Endothelial cell (in vitro differentiated cells): Measurements from ENCODE around the gene MT1G. TPM values are rescaled to one million over a fixed set of nuclear protein-coding genes. Genes with fewer than 3 reads are reported as not detected.

Experiments
- DNase-seq: peaks from one replicate; pipeline ENCODE4 v3.0.0; 2021; ENCODE audit warnings: low spot score
- H3K27ac Mint-ChIP-seq: one replicate; pipeline ENCODE4 v1.8.0; 2021; ENCODE audit warnings: mixed read lengths, inconsistent platforms; ENCODE audit not compliant: unreplicated experiment
- H3K27me3 Mint-ChIP-seq: one replicate; pipeline ENCODE4 v1.8.0; 2021; ENCODE audit warnings: mild to moderate bottlenecking, moderate library complexity, mixed read lengths, inconsistent platforms; ENCODE audit not compliant: unreplicated experiment
- H3K36me3 Mint-ChIP-seq: one replicate; pipeline ENCODE4 v1.8.0; 2021; ENCODE audit warnings: mild to moderate bottlenecking, low read depth, mixed read lengths, inconsistent platforms; ENCODE audit not compliant: unreplicated experiment
- H3K4me1 Mint-ChIP-seq: one replicate; pipeline ENCODE4 v1.8.0; 2021; ENCODE audit warnings: mild to moderate bottlenecking, mixed read lengths, inconsistent platforms; ENCODE audit not compliant: unreplicated experiment
- H3K4me3 Mint-ChIP-seq: one replicate; pipeline ENCODE4 v1.8.0; 2021; ENCODE audit warnings: mild to moderate bottlenecking, mixed read lengths, inconsistent platforms; ENCODE audit not compliant: unreplicated experiment
- H3K9me3 Mint-ChIP-seq: one replicate; pipeline ENCODE4 v1.8.0; 2021; ENCODE audit warnings: mixed read lengths, inconsistent platforms; ENCODE audit not compliant: unreplicated experiment
- total RNA-seq: library from RNA; stranded (reverse); fragmentation: NEBNext Ultra II Directional; extraction: Animal tissue kit (Norgen Biotek cat#: 25700); gene quantifications from one replicate; pipeline ENCODE4 v1.2.1, GENCODE V29; 2021; ENCODE audit not compliant: unreplicated experiment
- TF ChIP-seq, protein P1 (sequence below): fragments of 200-600 bp; sonication (generic); IDR thresholded peaks from one replicate; pipeline ENCODE4 v1.5.0; 2021; ENCODE audit warnings: antibody characterized with exemption; ENCODE audit not compliant: unreplicated experiment

Gene MT1G
- total RNA-seq, 1 donor from 2014 or later = not detected

GRCh38 chr16:56702836-56703235 is 35.0 kb upstream of the MT1G start:
- Mint-ChIP-seq H3K27me3 (peaks cover 5% of the 10 kb centered on the region), H3K4me3 (no peak overlapping the region), H3K9me3 (no peaks in the 10 kb centered on the region), H3K27ac (no peak overlapping the region), H3K4me1 (no peaks in the 10 kb centered on the region), H3K36me3 (no peaks in the 10 kb centered on the region)
- no peak for DNase-seq
- TF ChIP-seq, protein P1, sequence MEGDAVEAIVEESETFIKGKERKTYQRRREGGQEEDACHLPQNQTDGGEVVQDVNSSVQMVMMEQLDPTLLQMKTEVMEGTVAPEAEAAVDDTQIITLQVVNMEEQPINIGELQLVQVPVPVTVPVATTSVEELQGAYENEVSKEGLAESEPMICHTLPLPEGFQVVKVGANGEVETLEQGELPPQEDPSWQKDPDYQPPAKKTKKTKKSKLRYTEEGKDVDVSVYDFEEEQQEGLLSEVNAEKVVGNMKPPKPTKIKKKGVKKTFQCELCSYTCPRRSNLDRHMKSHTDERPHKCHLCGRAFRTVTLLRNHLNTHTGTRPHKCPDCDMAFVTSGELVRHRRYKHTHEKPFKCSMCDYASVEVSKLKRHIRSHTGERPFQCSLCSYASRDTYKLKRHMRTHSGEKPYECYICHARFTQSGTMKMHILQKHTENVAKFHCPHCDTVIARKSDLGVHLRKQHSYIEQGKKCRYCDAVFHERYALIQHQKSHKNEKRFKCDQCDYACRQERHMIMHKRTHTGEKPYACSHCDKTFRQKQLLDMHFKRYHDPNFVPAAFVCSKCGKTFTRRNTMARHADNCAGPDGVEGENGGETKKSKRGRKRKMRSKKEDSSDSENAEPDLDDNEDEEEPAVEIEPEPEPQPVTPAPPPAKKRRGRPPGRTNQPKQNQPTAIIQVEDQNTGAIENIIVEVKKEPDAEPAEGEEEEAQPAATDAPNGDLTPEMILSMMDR = no peak

DNA sequence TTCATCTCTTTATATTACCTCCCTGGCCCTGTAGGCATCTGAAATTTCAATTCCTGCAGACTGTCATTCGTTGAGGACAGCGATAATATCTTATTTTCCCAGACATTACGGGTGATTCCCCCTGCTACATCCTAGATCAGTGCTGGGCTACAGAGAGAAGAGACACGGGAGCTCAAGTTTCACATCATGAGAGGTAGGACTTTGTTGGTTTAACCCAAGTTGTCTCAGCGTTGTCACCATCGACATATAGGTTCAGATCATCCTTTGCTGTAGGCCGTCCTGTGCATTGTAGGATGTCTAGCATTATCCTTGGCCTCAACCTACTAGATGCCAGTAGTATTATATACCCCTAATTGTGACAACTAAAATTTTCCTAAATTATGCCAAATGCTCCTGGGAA is 33.7 kb upstream of the MT1G start:
- no peaks in the 10 kb centered on the region for H3K9me3 Mint-ChIP-seq
- H3K27ac Mint-ChIP-seq = no peak overlapping the region
- H3K27me3 Mint-ChIP-seq = peaks cover 5% of the 10 kb centered on the region
- TF ChIP-seq, protein P1 = no peak
- H3K4me1 Mint-ChIP-seq = no peaks in the 10 kb centered on the region
- H3K36me3 Mint-ChIP-seq = no peaks in the 10 kb centered on the region
- no peak for DNase-seq
- H3K4me3 Mint-ChIP-seq = no peak overlapping the region

DNA sequence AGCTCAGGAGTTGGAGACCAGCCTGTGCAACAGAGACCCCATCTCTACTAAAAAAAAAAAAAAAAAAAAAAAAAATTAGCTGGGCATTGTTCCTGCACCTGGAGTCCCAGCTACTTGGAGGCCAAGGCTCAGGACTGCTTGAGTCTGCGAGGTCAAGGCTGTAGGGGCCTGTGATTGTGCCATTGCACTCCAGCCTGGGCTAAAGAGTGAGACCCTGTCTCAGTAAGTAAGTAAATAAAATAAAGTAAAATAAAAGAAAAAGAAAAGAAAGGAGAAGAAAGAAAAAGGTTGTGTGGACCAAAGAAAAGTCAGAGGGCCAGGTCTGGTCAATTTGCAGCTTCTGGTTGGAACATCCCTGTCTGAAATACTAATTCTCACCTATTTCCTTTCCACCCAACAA is 32.8 kb upstream of the MT1G start:
- TF ChIP-seq, protein P1 = no peak
- Mint-ChIP-seq H3K27ac (no peak overlapping the region), H3K4me1 (no peaks in the 10 kb centered on the region), H3K4me3 (no peak overlapping the region), H3K9me3 (no peaks in the 10 kb centered on the region), H3K27me3 (peaks cover 5% of the 10 kb centered on the region), H3K36me3 (no peaks in the 10 kb centered on the region)
- DNase-seq = no peak

DNA sequence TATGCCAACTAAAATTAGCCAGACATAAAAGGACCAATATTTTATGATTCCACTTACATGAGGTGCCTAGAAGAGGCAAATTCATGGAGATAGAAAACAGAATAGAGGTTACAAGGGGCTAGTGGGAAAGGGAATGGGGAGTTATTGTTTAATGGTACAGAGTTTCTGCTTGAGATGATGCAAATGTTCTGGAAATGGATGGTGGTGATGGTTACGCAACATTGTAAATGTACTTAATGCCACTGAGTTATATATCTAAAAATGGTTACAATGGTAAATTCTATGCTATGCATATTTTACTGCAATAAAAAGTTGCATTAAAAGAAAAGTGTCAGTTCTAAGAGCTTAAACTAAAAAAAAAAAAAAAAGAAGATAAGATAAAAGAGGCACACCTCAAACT is 32.3 kb upstream of the MT1G start:
- peaks cover 5% of the 10 kb centered on the region for H3K27me3 Mint-ChIP-seq
- DNase-seq = no peak
- no peak overlapping the region for H3K27ac Mint-ChIP-seq
- H3K36me3 Mint-ChIP-seq = no peaks in the 10 kb centered on the region
- H3K4me3 Mint-ChIP-seq = no peak overlapping the region
- H3K9me3 Mint-ChIP-seq = no peaks in the 10 kb centered on the region
- TF ChIP-seq, protein P1 = no peak
- no peaks in the 10 kb centered on the region for H3K4me1 Mint-ChIP-seq

DNA sequence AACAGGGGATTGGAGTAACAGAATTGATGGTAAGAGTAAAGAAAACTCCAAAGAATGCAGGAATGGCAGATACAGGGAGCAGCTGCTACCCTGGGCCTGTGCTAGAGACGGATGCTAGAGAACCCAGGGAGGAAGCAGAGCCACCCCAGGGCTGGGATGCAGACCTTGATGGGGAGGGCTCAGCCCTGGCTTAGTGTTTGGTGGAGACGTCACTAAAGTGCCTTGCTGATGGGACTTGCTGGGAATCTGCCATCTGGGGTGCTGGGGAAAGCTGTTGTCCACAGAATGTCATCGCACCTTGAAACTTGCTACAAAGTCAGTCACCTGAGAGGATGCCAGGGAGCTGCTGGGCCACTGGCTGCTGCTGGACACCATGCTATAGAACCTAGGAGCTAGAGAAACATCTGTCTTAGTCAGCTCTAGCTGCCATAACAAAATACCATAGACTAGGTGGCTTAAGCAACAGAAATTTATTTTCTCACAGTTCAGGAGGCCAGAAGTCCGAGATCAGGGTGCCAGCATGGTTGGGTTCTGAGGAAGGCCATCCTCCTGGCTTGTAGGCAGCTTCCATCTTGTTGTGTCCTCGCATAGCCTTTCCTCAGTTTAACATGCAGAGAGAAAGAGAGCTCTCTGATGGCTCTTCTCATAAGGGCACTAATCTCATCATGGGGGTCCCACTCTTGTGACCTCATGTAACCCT is 29.7 kb upstream of the MT1G start:
- H3K9me3 Mint-ChIP-seq = no peaks in the 10 kb centered on the region
- H3K27me3 Mint-ChIP-seq = peaks cover 3% of the 10 kb centered on the region
- H3K4me1 Mint-ChIP-seq = no peaks in the 10 kb centered on the region
- H3K4me3 Mint-ChIP-seq = no peak overlapping the region
- TF ChIP-seq, protein P1 = no peak
- no peak for DNase-seq
- H3K36me3 Mint-ChIP-seq = no peaks in the 10 kb centered on the region
- no peak overlapping the region for H3K27ac Mint-ChIP-seq
